ENCODE results near the gene PTPN13.

The PTPN13 gene

DNA sequence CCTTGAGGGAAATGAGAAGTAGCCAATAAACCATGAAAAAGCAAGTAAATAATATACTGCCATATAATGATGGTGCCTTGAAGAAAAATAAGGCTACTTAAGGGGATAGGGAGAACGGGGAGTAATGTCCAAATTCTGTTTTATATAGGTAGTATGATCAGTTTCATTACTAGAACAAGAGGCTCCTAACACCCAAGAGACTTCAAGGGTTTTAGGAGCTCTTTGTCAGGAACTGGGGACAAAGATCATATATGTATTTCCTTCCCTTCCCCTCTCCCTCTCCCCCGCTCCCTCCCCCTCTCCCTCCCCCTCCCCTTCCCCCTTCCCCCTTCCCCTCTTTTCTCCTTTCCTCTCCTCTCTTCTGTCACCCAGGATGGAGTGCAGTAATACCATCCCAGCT is 127.3 kb downstream of the PTPN13 start:
- DNase-seq (ENCODE audit: low read depth), result no peak
- TF ChIP-seq, protein P1, sequence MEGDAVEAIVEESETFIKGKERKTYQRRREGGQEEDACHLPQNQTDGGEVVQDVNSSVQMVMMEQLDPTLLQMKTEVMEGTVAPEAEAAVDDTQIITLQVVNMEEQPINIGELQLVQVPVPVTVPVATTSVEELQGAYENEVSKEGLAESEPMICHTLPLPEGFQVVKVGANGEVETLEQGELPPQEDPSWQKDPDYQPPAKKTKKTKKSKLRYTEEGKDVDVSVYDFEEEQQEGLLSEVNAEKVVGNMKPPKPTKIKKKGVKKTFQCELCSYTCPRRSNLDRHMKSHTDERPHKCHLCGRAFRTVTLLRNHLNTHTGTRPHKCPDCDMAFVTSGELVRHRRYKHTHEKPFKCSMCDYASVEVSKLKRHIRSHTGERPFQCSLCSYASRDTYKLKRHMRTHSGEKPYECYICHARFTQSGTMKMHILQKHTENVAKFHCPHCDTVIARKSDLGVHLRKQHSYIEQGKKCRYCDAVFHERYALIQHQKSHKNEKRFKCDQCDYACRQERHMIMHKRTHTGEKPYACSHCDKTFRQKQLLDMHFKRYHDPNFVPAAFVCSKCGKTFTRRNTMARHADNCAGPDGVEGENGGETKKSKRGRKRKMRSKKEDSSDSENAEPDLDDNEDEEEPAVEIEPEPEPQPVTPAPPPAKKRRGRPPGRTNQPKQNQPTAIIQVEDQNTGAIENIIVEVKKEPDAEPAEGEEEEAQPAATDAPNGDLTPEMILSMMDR (IDR thresholded peaks at IDR 0.05; ENCODE audit: low read depth, low read length, missing control alignments), result no peak
- H3K4me3 ChIP-seq (ENCODE audit: low read depth, low read length), result no peak overlapping the region

DNA sequence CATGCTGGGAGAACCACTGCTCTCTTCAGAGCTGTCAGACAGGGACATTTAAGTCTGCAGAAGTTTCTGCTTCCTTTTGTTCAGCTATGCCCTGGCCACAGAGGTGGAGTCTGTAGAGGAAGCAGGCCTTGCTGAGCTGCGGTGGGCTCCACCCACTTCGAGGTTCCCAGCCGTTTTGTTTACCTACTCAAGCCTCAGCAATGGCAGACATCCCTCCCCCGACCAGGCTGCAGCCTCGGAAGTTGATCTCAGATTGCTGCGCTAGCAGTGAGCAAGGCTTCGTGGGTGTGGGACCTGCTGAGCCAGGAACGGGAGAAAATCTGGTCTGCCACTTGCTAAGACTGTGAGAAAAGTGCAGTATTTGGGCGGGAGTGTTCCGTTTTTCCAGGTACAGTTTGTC is 136.2 kb downstream of the PTPN13 start:
- no peak overlapping the region for H3K4me3 ChIP-seq (ENCODE audit: low read depth, low read length)
- DNase-seq (ENCODE audit: low read depth), result no peak
- TF ChIP-seq, protein P1 (IDR thresholded peaks at IDR 0.05; ENCODE audit: low read depth, low read length, missing control alignments), result no peak

DNA sequence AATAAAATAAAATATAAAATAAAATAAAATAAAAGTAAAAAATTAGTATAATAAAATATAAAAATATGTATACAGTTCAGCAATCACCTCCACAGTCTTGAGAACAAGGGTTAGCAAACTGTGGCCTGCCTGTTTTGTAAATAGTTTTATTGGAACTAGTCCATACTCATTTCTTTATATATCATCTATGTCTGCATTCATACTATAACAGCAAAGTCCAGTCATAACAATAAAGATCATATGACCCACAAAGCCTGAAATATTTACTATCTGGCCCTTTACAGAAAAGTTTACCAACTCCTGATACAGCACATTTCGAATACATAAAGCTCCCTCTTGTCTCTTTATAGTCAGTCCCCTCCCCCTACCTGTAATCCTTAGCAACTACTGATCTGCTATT is 143.1 kb downstream of the PTPN13 start:
- no peak for DNase-seq (ENCODE audit: low read depth)
- TF ChIP-seq, protein P1 (IDR thresholded peaks at IDR 0.05; ENCODE audit: low read depth, low read length, missing control alignments), result no peak
- no peak overlapping the region for H3K4me3 ChIP-seq (ENCODE audit: low read depth, low read length)

DNA sequence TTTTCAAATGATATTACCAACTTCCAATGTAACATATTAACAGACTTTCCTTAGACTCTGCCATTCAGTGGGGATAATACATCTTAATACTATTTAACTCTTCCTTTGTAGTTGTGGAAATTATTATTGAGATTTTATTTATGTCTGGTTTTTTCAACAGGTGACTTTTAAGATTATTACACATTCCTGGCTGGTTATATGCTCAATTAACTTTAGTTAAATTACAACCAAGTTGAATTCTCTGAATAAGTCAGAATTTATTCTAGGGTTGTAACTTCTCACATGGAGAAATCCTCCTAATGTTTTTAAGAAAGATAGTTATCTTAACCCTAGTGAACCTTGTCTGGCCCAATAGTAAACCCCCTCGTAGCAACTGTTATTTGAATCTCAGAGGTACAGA is 147.7 kb downstream of the PTPN13 start:
- TF ChIP-seq, protein P1 (IDR thresholded peaks at IDR 0.05; ENCODE audit: low read depth, low read length, missing control alignments), result no peak
- DNase-seq (ENCODE audit: low read depth), result no peak
- no peak overlapping the region for H3K4me3 ChIP-seq (ENCODE audit: low read depth, low read length)

DNA sequence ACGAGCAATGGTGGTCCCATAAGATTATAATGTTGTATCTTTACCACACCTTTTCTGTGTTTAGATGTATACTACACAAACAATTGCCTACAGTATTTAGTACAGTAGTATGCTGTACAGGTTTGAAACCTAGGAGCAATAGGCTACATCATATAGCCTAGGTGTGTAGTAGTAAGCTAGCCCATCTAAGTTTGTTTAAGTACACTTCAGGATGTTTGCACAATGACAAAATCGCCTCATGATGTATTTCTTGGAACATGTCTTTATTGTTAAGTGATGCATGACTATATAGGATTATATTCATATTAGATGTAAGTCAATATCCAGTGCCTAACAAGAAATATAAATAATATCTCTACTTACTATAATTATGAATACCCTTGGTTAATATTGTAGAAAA is 150.5 kb downstream of the PTPN13 start:
- TF ChIP-seq, protein P1 (IDR thresholded peaks at IDR 0.05; ENCODE audit: low read depth, low read length, missing control alignments), result no peak
- no peak overlapping the region for H3K4me3 ChIP-seq (ENCODE audit: low read depth, low read length)

DNA sequence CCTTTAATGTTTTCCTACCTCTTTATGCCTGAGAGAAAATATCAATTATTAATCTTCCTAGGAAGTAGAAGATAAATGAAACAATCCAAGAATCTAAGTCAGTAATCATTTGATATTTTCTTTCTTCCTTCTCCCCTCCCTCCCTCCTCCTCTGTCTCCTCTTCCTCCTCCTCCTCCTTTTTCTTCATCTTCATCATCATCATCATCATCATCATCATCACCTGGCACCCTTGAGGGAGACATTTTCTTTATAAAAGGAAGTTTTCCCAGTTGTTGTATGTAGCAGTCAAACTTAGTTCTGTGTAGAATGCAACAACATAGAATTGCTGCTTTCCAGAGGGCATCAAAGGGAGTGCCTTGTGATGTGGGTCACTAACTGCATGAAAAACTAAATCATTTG is 155.0 kb downstream of the PTPN13 start:
- no peak for DNase-seq (ENCODE audit: low read depth)
- TF ChIP-seq, protein P1 (IDR thresholded peaks at IDR 0.05; ENCODE audit: low read depth, low read length, missing control alignments), result no peak
- no peak overlapping the region for H3K4me3 ChIP-seq (ENCODE audit: low read depth, low read length)

More for the DNA sequence above, 150.5 kb downstream of the PTPN13 start:
- no peak for DNase-seq (ENCODE audit: low read depth)

DNA sequence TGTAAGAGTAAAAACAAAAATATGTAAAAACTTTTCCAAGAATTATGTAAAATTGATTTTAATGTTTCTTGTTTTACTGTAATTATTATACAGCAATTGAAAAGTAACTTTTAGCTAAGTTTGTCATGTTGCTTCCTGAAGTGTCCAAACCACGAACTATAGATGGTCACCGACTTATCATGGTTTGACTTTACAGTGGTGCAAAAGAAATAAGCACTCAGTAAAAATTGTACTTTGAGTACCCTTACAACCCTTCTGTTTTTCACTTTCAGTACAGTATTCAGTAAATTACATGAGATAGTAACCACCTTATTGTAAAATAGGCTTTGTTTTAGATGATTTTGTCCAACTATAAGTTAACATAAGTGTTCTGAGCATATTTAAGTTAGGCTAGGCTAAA is 161.3 kb downstream of the PTPN13 start:
- no peak overlapping the region for H3K4me3 ChIP-seq (ENCODE audit: low read depth, low read length)
- TF ChIP-seq, protein P1 (IDR thresholded peaks at IDR 0.05; ENCODE audit: low read depth, low read length, missing control alignments), result no peak
- no peak for DNase-seq (ENCODE audit: low read depth)
